Activated CD4-positive, alpha-beta T cell treated with anti-CD3 and anti-CD28 coated beads, Interleukin-10, Interleukin-2, amounts not matched to agents 100 ng/mL and 50 ng/mL, durations not matched to agents 16 hours and 8 hours (primary cell): Measurements from ENCODE around the gene SLC10A3.

Experiments
- DNase-seq: peaks from one replicate; pipeline ENCODE4 v3.0.0-alpha.2; 2020

The SLC10A3 gene

DNA sequence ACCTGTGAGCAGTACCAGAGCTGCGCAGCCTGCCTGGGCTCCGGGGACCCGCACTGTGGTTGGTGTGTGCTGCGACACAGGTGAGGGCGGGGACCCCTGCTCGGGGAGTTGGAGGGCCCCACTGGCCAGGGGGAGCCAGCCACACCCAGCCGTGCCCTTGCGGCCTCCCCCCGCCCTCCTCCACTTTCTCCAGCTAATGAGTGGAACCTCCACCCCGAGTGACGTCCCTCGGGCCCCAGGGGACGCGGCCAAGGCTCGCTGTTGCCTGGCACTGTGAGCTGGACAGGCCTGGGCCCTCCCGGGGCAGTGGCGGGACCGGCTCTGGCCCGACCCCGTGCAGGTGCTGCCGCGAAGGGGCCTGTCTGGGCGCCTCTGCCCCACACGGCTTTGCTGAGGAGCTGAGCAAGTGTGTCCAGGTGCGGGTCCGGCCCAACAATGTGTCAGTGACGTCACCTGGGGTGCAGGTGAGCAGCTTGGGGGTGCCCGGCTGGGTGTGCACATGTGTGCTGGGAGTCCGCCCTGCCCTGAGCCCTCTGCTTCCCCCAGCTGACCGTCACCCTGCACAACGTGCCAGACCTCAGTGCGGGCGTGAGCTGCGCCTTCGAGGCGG lies 26.7 kb downstream of the SLC10A3 start:
- DNase-seq = no peak

DNA sequence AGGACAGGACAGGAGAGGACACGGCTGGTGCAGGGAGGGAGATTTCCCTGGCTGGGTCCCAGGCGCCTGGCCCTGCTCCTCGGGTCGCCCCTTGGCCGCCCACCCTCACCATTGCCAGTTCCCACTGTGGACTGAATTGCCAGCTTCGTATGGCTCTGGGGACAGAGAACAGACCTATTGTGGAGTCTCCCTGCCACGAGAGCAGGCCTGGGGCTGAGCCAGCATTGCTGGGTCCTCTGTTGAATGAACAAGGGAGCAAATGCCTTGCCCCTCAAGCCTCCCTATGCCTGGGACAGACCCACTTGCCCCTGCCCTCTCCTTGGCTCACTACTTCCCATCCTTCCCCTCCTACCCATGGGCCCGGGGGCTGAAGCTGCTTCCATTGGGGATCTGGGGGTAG lies 28.0 kb downstream of the SLC10A3 start:
- no peak for DNase-seq

DNA sequence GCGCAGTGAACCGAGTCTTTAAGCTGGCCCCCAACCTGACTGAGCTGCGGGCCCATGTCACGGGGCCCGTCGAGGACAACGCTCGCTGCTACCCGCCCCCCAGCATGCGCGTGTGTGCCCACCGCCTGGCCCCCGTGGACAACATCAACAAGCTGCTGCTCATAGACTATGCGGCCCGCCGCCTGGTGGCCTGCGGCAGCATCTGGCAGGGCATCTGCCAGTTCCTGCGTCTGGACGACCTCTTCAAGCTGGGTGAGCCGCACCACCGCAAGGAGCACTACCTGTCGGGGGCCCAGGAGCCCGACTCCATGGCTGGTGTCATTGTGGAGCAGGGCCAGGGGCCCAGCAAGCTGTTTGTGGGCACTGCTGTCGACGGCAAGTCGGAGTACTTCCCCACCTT lies 30.1 kb downstream of the SLC10A3 start:
- DNase-seq = no peak

DNA sequence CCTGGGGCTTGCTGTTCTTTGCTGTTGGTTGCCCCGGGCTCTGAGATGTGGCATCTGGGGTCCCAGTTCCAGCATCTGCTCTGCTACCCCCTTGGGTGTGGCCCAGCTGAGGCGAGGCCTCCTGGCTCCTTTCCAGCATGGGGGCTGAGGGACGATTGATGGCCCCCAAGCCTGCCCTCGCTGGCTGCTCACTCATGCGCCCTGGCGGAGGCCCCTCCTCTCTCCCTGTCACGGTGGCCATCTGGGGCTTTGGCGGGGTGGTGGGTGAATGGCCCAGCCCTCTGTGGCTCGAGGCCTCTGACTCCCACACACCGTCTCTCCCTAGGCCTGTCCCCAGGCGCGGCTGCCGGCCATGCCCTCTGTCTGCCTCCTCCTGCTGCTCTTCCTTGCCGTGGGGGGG lies 30.6 kb downstream of the SLC10A3 start:
- no peak for DNase-seq

DNA sequence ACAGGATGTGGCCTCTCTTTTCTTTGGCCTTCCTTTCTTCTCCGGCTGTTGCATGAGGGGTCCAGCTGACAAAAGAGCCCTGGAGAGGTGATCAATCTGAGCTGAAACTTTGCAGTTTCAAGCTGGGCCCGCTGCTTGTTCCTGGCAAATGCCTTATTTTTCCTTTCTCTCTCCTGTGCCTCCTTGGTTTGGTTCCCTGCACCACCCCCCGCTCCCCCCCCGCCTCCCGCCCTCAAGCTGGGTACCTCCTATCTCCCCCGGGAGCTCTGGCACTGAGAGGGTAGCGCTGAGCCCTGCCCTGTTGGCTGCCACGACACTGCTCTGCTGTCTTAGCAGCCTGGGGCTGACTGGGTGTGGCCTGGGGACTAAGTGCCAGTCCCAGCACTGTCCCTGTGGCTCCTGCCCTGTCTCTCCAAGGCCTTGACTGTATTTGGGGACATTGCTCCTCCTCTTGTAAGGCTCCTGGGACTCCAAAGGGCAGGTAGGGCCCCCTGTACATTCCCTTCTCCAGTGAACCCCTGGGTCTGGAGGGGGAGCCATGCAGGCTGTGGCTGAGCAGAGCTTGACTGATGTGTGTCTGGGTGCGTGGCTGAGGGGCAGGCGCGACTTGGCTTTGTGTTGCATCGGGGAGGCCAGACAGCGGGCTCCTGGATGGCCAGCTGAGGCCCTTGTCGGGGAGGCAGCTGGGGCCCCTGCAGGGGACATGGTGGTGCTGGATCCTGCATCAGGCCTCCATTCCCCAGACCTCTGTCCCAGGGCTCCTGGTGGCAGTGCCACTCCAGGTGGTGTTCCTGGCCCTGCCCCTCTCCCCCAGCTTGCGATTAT lies 31.3 kb downstream of the SLC10A3 start:
- DNase-seq = peak; percentile 34

DNA sequence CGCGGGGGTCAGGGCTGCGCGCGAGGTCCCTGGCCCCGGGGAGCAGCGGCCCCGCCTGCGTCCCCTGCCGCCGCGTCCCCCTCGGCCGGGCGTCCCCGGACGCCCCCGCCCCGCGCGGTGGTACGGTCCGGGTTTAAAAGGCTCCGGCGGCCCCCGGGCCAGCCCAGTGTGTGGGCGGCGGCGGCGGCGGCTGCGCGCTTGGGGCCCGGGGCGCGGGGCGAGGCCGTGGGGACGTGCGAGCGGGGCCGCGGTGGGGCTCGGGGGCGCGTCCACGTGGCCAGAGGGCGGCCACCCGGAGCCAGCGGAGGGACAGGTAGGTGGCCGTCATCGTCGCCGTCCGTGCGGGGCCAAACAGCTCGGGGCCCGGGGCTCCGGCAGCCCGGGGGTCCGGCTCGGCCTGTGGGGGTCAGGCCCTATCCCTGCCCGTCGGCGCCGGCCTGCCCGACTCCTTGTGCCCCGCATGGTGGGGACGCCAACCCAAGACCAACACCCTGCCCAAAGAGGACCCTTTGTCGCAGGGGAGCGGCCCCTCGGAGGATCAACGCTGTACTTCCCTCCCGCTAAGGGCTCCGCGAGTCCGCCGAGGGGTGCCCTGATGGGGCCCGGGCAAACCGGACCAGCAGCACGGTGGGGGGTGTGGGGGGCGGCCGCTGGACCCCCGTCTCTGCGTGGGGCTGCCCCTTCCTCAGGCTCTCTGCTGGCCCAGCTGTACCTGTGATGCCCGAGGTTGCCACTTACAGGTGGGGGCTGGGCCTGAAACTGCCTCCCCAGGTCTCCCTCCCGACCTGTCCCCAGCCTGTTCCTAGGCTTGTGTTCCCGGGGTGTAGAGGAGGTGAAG lies 32.1 kb downstream of the SLC10A3 start, which contains the start of gene PLXNA3:
PLXNA3 (plus strand) TSS at position 166 of the 838 bp plus-strand sequence. CDS start 1,903 bp downstream, outside the sequence.
- peak; percentile 57 for DNase-seq

DNA sequence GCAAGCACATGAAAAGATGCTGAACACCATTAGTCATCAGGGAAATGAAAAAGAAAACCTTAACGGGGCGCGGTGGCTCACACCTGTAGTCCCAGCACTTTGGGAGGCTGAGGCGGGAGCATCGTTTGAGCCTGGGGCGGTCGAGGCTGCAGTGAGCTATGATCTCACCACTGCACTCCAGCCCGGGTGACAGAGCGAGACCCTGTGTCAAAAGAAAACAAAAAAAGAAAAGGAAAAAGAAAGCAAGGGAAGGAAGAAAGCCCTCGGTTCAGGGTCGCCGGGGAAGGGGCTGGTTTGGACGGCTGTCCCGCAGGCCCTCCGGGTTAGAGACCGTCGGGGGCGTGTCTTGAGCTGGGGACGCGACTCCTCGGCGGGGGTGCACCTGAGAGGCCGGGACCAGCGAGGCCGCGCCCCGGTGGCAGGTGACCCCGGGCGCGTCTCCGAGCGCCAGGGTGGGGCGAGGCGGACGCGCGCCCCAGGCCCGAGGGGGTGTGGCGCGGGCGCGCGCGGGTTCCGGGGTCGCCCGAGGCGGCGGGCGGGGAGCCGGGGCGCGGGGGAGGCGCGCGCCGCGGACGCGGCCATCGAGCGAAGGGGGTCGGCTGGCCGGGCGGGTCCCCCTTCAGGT lies 32.8 kb downstream of the SLC10A3 start:
- DNase-seq = peak; percentile 59

DNA sequence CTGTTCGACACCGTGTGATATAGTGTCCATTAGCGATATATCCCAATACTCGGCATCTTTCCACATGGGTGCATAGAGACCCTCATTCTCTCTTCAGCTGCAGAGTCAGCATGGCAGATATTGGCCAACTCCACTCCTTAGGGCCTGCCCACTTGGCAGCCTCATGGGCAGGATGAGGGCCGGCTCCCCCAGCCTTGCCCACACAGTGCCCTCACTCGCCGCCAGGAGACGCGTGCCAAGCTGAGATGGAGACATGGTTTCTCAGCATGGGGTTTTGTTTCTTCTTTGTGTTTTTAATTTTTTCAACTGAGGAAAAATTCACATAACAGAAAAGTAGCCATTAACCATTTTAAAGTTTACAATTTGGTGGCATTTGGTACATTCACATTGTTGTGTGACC lies 37.6 kb downstream of the SLC10A3 start:
- DNase-seq = no peak

DNA sequence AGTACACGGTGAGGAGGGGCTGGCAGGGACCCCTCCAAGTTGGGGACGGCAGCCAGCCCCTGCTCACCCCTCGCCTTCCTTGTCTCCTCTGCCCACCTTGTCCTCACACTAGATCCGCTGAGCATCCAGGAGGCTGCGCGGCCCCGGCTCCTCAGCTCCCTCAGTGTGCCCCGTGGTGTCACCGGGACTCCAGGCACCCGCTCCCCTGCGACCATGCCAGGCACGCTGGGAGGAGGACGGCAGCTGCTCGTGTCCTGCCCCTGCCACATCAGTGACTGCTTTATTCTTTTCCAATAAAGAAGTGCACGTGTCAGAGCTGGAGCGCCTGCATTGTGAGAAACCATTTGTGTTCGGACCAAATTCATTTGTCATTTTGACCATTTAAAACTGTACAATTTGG lies 40.1 kb downstream of the SLC10A3 start:
- no peak for DNase-seq

DNA sequence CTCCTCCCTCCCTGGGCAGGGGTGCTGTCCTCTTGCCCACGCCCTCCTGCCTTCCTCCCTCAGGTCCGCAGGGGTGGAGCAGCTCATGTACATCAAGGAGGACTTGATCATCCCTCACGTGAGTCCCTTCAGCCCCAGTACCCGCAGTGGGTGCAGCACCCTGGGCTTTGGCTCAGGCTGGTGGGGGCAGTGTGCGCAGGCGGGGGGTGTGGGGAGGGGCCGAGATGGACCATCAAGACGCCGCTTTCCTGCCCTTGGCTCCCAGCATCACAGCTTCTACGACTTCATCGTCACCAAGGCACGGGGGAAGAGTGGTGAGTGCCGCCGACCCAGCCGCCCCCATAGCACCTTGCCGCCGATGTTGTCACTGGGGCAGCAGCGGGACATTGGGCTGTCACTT lies 40.8 kb downstream of the SLC10A3 start:
- no peak for DNase-seq

DNA sequence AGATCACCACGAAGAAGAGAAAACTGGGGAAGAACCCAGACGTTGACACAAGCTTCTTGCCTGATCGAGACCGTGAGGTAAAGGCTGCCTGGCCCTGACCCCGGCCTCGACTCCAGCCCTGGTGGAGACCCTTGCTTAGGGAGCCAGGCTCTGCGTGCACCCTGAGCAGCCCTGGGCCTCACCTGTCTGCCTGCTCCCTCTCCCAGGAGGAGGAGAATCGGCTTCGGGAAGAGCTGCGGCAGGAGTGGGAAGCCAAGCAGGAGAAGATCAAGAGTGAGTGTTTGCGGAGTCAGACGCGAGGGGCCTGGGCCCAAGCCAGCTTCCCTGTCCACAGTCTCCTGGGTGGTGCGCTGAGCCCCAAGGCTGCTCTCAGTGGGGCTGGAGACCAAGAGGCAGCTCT lies 41.9 kb downstream of the SLC10A3 start:
- no peak for DNase-seq

DNA sequence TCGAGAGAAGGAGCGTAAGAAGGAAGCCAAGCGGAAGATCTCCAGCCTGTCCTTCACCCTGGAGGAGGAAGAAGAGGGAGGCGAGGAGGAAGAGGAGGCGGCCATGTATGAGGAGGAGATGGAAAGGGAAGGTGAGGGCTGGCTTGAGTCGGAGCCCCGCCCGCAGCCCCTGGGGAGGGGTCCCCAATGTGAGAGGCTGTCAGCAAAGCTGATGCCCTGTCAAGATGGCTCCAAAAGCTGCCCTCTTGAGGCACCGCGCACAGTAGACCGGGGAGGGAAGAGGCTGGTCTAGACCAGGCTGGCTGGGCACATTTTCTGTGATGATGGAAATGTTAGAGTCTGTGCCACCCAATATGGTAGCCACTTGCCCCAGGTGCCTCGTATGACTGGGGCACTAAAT lies 44.0 kb downstream of the SLC10A3 start:
- DNase-seq = no peak

DNA sequence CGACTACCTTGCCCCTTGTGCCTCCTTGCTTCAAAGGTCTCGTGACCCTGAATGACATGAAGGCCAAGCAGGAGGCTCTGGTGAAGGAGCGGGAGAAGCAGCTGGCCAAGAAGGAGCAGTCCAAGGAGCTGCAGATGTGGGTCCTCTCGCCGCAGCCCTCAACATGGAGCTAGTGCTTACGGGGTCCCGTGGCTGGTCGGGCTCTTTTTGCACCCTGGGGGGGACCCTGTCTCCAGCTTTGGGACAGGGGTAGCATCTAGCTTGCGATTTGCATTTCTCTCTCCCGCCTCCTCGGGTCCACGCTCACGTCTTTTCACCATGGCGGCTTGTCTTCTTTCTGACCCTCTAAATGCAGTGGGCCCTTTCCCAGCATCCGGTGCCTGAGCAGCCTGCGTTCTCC lies 44.7 kb downstream of the SLC10A3 start:
- no peak for DNase-seq

DNA sequence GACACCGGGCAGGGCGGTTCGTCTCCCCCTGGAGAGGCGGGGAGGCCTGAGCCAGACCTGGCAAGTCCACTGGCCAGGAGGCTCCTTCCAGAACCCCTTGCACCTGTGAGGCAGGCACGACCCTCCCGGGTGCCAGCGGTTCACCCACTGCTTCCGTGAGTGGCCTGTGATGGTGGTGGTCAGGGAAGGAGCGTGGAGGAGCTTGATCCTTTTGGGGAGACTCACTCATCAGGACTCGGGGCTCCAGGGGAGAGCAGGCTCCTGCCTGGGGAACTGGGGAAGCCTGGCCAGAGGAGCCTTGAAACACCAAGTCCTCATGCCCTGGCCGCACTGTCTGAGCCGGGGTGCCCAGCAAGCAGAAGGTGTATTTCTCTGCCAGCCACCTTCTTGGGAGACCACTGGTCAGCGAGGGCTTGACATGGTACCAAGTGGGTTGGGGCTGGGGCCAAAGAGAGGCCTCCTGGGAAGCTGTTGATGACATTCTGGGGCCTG lies 45.6 kb downstream of the SLC10A3 start:
- DNase-seq = no peak

DNA sequence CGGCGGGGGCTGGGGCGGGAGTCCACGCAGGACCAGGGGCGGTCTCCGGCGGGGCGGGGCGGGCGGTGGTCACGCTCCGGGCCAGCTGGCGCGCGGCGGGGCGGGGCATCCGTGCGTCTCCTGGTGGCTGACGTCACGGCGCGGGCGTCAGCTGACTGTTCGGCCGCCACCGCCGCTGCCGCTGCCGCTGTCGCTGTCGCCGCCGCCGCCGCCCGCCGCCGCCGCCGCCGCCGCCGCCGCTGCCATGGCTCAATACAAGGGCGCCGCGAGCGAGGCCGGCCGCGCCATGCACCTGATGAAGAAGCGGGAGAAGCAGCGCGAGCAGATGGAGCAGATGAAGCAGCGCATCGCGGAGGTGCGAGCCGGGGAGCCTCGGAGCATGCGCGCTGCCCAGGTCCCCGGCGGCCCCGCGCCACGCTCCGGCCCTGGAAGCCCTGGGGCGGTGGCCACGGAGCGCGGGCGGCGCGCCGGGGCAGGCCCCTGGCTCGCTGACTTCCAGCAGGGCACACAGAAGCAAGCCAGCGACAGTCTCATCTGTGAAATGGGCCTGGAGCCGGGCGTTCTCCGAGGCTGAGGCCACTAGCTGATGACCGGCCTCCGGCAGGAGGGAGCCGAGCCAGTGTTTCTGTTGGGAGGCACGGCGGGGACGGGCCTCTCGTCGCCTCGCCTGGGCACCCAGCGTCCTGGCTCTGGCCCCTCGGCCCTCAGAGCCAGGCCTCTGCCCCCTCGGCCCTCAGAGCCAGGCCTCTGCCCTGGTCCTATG lies 46.3 kb downstream of the SLC10A3 start, which contains the start of gene FAM50A:
FAM50A (plus strand) TSS at position 150 of the 763 bp plus-strand sequence; CDS start at position 245, 95 bp downstream.
- DNase-seq = peak; percentile 74

DNA sequence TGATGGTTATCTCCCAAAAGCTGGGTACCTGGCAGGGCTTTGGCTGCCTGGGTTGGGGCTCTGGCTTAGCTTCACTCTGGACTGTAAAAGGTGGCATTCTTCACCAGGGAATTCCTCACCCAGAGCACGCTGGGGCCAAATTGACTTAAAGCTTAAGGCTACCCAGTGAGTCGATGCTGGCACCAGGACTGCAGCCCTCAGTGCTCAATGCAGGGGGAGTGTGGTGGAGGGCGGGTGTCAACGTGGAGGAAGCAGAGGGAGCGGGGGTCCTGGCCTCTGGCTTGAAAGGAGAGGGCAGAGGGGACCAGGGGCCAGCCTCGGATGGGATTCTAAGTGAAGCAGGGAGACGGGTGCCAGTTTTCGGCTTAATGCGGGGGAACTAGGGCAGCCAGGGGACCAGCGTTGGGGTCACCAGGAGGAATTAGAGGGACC lies 46.9 kb downstream of the SLC10A3 start:
- no peak for DNase-seq

DNA sequence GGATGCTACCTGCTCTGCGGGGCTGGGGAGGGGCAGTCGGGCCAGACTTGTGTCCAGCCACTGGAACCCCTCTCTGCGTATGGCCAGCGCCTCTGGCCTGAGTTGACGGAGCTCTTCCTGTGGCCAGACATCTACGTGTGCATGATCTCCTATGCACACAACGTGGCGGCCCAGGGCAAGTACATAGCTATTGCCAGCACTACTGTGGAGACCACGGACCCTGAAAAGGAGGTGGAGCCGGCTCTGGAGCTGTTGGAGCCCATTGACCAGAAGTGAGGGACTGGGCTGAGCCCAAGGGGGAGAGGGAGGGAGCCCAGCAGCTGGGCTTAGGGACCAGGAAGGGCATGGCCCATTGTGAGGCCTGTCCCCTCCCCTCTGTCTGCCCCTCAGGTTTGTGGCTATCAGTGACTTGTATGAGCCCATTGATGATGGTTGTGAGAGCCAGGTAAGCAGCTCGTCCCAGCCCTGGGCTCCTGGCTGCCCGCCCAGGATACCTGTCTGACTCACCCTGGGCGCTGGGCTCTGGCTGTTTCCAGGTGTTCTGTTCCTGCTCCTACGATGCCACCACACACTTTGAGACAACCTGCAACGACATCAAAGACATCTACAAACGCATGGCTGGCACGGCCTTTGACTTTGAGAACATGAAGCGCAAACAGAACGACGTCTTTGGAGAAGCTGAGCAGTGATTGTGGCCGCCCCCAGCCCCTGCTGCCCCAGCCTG lies 48.3 kb downstream of the SLC10A3 start:
- no peak for DNase-seq

DNA sequence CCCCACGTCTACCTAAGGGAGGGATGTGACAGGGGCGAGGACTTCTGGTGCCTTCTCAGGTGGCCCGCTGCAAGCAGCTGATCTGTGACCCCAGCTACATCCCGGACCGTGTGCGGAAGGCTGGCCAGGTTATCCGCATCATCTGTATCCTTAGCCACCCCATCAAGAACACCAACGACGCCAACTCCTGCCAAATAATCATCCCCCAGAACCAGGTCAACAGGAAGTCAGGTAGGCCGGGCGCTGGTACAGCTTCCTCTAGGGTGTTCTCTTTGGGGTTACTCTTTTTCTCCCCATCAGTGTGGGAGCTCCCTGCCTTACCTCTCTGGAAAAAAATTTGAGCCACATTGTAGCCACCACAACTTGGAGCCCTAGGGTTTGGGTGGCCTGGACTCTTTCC lies 48.9 kb downstream of the SLC10A3 start:
- no peak for DNase-seq

DNA sequence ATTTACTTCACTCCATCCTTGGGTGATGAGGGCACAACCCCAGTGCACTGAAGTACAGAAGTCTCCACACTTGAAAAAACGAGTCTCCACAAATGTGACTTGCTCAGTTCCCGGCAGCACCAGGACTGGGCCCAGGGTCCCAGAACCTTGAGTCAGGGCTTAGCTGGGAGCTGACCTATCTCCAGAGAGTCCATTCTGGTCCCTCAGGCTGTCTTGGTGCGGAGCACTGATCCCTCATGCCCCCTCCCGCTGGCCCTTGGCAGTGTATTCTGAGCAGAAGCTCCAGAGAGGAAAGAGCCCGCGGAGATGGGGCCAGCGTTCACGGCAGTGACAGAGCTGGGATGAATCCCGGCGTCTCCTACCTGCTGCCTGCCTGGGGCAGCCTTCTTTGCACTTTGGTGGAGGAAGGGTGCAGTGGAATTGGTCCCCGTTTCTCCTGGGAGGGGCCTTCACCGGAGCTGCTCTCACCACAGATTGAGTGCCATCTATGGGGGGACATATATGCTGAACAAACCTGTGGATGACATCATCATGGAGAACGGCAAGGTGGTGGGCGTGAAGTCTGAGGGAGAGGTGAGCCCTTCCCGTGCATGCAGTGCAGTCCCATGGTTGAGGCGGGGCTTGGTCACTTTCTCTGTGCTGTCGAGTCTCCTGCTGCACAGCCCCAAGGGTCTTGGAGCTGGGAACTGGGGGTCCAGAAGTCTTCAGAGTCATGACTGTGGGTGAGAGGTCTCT lies 49.6 kb downstream of the SLC10A3 start:
- DNase-seq = no peak

DNA sequence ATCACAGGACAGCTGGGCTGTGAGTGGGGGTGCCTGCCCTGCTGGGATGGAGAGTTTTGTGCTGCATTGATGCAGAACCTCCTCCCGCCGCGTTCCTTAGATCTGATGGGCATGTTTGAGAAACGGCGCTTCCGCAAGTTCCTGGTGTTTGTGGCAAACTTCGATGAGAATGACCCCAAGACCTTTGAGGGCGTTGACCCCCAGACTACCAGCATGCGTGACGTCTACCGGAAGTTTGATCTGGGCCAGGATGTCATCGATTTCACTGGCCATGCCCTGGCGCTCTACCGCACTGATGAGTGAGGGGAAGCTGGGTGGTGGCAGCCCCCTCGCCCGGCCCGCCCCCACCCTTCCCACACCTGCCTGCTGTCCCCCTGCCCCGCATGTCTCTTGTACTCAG lies 50.6 kb downstream of the SLC10A3 start:
- DNase-seq = no peak
